ENCODE data around the gene AMZ1.

- TF ChIP-seq, protein P1, sequence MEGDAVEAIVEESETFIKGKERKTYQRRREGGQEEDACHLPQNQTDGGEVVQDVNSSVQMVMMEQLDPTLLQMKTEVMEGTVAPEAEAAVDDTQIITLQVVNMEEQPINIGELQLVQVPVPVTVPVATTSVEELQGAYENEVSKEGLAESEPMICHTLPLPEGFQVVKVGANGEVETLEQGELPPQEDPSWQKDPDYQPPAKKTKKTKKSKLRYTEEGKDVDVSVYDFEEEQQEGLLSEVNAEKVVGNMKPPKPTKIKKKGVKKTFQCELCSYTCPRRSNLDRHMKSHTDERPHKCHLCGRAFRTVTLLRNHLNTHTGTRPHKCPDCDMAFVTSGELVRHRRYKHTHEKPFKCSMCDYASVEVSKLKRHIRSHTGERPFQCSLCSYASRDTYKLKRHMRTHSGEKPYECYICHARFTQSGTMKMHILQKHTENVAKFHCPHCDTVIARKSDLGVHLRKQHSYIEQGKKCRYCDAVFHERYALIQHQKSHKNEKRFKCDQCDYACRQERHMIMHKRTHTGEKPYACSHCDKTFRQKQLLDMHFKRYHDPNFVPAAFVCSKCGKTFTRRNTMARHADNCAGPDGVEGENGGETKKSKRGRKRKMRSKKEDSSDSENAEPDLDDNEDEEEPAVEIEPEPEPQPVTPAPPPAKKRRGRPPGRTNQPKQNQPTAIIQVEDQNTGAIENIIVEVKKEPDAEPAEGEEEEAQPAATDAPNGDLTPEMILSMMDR (IDR thresholded peaks at IDR 0.05), result no peak
- no peak for TF ChIP-seq POLR2A (IDR thresholded peaks at IDR 0.05; ENCODE audit: low read depth)
These were observed 28.9 kb downstream of the AMZ1 start for GRCh38 chr7:2716906-2717292.
